ENCODE results near the gene KCNJ11. TPM values are rescaled to one million over a fixed set of nuclear protein-coding genes. Genes with fewer than 3 reads are reported as not detected.
"Not testable (repeated sequence)": the region's sequence is repeated elsewhere in the genome, so short reads cannot be mapped to it uniquely, and the experiment has no call there.

KCNJ11 gene
- 1 to 10 TPM; 2.1 to 5.2 TPM for total RNA-seq
- 10 to 100 TPM in 1 of 2 donors, 1 to 10 TPM in 1; 8.8 to 11.8 TPM for polyA plus RNA-seq (ENCODE audit: insufficient read length in 2 of 2)
- long read RNA-seq, donor 1, transcript KCNJ11-201 (1 exons, 2,801 nt) = major isoform, 6 of 6 reads
- long read RNA-seq, donor 1, partial matches to known transcripts = 0 of 6 reads
- long read RNA-seq, donor 1, other reads (novel, unspliced or antisense) = 0 of 6 reads
- long read RNA-seq, donor 2, partial matches to known transcripts = 0 of 4 reads
- long read RNA-seq, donor 2, other reads (novel, unspliced or antisense) = 0 of 4 reads
- long read RNA-seq, donor 3, partial matches to known transcripts = 0 of 2 reads
- long read RNA-seq, donor 3, other reads (novel, unspliced or antisense) = 0 of 2 reads
- long read RNA-seq, donor 4, transcript KCNJ11-201 (1 exons, 2,801 nt) = major isoform, 9 of 9 reads
- long read RNA-seq, donor 4, partial matches to known transcripts = 0 of 9 reads
- long read RNA-seq, donor 4, other reads (novel, unspliced or antisense) = 0 of 9 reads

DNA sequence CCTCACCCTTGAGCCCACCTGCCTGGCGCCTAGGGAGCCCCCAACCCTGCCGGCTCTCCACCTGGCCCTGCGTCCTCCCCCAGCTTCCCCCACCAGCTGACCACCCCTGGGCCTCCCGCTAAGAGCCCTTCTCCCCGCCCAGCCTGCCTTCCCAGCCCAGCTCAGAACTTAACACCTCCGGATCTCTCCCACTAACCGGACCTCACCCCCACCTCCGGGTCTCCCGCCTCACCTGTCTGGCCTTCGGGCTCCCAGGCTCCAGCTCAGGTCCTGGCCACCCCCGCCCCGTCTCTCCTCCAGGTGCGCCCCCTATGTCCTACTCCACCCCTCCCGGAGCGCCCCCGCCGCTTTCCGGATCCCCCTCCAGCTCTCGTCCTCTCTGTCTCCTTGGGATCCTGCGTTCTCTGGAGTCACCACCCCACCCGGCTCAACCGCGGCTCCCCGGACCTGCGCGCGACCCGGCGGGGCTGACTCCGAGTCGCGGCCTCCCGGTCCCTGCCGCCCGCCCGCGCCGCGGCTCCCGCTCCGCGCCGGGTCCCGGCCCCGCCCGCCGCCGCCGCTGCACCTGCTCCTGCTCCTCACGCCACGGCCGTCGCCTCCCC is at the start of gene KCNJ11:
KCNJ11 (minus strand) TSS at position 51 of the 602 bp plus-strand sequence. CDS start 568 bp downstream, outside the sequence.
- Histone ChIP-seq H3K9me3 (ENCODE audit: control insufficient read depth, insufficient read depth, low read length) (no peaks in the 10 kb centered on the region), H3K27me3 (ENCODE audit: control insufficient read depth, insufficient read depth, low read length) (no peaks in the 10 kb centered on the region), H3K4me1 (ENCODE audit: control insufficient read depth, insufficient read depth, low read length) (peaks cover 46% of the 10 kb centered on the region), H3K4me3 (ENCODE audit: low read depth, low read length) (peak within 1 kb of the TSS; percentile 55), H3K27ac (ENCODE audit: low read depth, low read length) (no peak within 1 kb of the TSS), H3K36me3 (ENCODE audit: control insufficient read depth, insufficient read depth, low read length) (peaks cover 34% of the 10 kb centered on the region)
- no peak for DNase-seq (ENCODE audit: low read depth in 4 of 6, low spot score in 6 of 6)
- 3% methylated on average over 51 of the region's 53 CpGs for WGBS (ENCODE audit: insufficient coverage)

DNA sequence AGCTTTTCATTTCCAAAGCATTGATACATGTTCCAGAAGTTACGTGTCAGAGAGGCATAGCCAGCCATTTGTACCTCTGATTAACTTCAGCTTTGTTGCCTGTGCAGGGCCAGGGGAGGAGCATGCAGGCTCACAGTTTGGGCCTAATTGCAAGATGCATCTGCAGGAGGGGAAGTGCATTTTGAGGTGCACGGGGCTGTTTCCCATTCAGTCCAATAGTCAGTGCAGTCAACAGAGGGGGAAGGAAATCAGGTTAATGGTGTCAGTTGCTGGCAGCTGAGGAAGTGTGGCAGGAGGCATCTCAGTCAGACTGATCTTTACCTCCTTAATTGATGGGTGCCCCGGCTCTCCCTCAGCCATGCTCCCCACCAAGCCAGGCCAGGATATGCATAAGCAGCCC is 48.9 kb upstream of the KCNJ11 start:
- no peaks in the 10 kb centered on the region for H3K27me3 ChIP-seq (ENCODE audit: control insufficient read depth, insufficient read depth, low read length)
- DNase-seq (ENCODE audit: low read depth in 4 of 6, low spot score in 6 of 6) = no peak
- H3K4me3 ChIP-seq (ENCODE audit: low read depth, low read length) = no peak overlapping the region
- H3K36me3 ChIP-seq (ENCODE audit: control insufficient read depth, insufficient read depth, low read length) = peaks cover under 1% of the 10 kb centered on the region
- H3K27ac ChIP-seq (ENCODE audit: low read depth, low read length) = no peak overlapping the region
- H3K9me3 ChIP-seq (ENCODE audit: control insufficient read depth, insufficient read depth, low read length) = no peaks in the 10 kb centered on the region
- H3K4me1 ChIP-seq (ENCODE audit: control insufficient read depth, insufficient read depth, low read length) = peaks cover 16% of the 10 kb centered on the region
- WGBS (ENCODE audit: insufficient coverage) = 64% methylated on average over 1 of the region's 3 CpGs

DNA sequence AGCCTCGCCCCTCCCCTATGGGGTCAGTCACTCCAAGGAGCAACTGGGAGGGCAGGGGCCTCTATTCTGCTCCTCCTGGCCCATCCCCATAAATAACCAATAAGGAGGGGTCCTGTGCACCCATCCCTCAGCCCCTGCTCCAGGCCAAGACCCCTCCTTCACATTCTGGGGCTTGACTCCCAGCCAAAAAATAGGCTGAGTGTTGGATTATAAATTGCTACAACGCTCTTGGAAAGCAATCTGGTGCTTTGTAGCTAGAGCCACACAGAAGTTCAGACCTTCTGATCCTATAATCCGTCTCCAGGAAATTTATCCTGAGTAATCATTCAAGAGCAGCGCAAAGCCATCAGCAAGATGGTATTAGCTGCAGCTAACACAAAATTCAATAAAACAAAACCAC is 45.6 kb upstream of the KCNJ11 start:
- Histone ChIP-seq H3K9me3 (ENCODE audit: control insufficient read depth, insufficient read depth, low read length) (no peaks in the 10 kb centered on the region), H3K4me3 (ENCODE audit: low read depth, low read length) (no peak overlapping the region)

DNA sequence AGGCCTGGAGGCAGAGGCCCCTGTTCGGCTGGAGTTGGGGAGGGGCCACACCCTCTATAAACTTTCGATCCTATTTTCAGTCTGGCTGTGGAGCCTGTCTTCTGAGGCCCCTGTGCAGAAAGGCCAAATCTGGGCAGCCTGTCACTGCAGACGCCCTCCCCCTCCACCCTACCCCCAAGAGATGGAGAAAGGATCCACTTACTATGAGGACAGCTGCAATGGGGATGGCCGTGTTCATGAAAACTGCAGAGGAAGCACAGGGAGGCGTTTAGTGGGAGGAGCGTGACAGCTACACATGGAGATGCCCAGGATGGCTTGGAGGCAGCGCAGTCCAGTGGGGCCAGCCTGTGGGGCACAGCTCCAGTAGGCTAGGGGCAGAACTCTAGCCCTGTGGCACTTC is 43.5 kb upstream of the KCNJ11 start:
- H3K27ac ChIP-seq (ENCODE audit: low read depth, low read length) = no peak overlapping the region
- no peak overlapping the region for H3K4me3 ChIP-seq (ENCODE audit: low read depth, low read length)
- 58% methylated on average over 6 of the region's 7 CpGs for WGBS (ENCODE audit: insufficient coverage)
- H3K27me3 ChIP-seq (ENCODE audit: control insufficient read depth, insufficient read depth, low read length) = no peaks in the 10 kb centered on the region
- peaks cover 16% of the 10 kb centered on the region for H3K36me3 ChIP-seq (ENCODE audit: control insufficient read depth, insufficient read depth, low read length)
- no peak for DNase-seq (ENCODE audit: low read depth in 4 of 6, low spot score in 6 of 6)
- no peaks in the 10 kb centered on the region for H3K9me3 ChIP-seq (ENCODE audit: control insufficient read depth, insufficient read depth, low read length)
- peaks cover 31% of the 10 kb centered on the region for H3K4me1 ChIP-seq (ENCODE audit: control insufficient read depth, insufficient read depth, low read length)

More for the DNA sequence above, 45.6 kb upstream of the KCNJ11 start:
- Histone ChIP-seq H3K27ac (ENCODE audit: low read depth, low read length) (peak overlapping the region; percentile 64), H3K27me3 (ENCODE audit: control insufficient read depth, insufficient read depth, low read length) (no peaks in the 10 kb centered on the region), H3K4me1 (ENCODE audit: control insufficient read depth, insufficient read depth, low read length) (peaks cover 31% of the 10 kb centered on the region), H3K36me3 (ENCODE audit: control insufficient read depth, insufficient read depth, low read length) (peaks cover 9% of the 10 kb centered on the region)
- 86% methylated on average over 1 of the region's 4 CpGs for WGBS (ENCODE audit: insufficient coverage)
- DNase-seq (ENCODE audit: low read depth in 4 of 6, low spot score in 6 of 6) = peak in 1 of 6 donors; percentile 68

DNA sequence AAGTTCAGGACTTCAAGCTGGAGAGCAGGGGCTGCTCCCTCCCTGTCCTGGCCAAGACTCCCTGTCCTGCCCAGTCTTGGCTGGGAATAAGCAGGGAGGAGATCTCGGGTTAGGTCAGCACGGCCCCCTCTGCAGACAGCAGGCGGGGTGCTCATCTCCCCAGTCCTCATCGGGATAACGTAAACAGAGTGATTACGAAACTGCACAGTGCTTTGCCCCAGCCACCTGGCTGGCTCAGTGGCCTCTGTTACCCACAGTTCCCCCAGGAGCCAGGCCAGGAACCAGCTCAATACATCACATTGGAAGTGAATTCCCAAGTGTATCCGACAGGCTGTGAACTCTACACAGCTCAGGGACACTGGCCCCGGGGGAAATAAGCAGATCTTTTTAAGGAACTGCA is 42.7 kb upstream of the KCNJ11 start:
- Histone ChIP-seq H3K4me3 (ENCODE audit: low read depth, low read length) (no peak overlapping the region), H3K27ac (ENCODE audit: low read depth, low read length) (no peak overlapping the region), H3K4me1 (ENCODE audit: control insufficient read depth, insufficient read depth, low read length) (peaks cover 31% of the 10 kb centered on the region), H3K9me3 (ENCODE audit: control insufficient read depth, insufficient read depth, low read length) (no peaks in the 10 kb centered on the region), H3K27me3 (ENCODE audit: control insufficient read depth, insufficient read depth, low read length) (no peaks in the 10 kb centered on the region), H3K36me3 (ENCODE audit: control insufficient read depth, insufficient read depth, low read length) (peaks cover 16% of the 10 kb centered on the region)
- DNase-seq (ENCODE audit: low read depth in 4 of 6, low spot score in 6 of 6) = no peak
- WGBS (ENCODE audit: insufficient coverage) = 73% methylated on average over 8 of the region's 8 CpGs

DNA sequence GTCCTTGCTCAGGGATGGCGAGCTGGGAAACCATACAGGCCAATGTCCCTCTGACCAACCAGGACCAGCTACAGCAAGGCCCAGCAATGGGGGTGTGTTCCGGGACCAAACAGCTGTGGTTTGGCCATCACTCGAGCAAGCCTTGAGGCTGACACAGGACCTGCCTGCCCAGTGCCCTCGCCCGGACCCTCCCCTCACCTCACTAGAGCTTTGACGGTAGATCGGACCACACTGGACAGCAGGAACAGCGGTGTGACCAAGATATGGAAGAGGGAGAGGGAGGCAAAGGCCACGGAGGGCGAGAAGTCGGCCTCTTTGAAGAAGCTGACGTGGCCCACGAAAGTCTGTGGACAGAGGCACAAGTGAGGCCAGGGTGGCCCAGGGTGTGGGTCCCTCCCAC is 42.2 kb upstream of the KCNJ11 start:
- Histone ChIP-seq H3K27me3 (ENCODE audit: control insufficient read depth, insufficient read depth, low read length) (no peaks in the 10 kb centered on the region), H3K9me3 (ENCODE audit: control insufficient read depth, insufficient read depth, low read length) (no peaks in the 10 kb centered on the region), H3K27ac (ENCODE audit: low read depth, low read length) (no peak overlapping the region), H3K4me1 (ENCODE audit: control insufficient read depth, insufficient read depth, low read length) (peaks cover 31% of the 10 kb centered on the region), H3K36me3 (ENCODE audit: control insufficient read depth, insufficient read depth, low read length) (peaks cover 16% of the 10 kb centered on the region), H3K4me3 (ENCODE audit: low read depth, low read length) (no peak overlapping the region)
- WGBS (ENCODE audit: insufficient coverage) = 81% methylated on average over 9 of the region's 13 CpGs
- DNase-seq (ENCODE audit: low read depth in 4 of 6, low spot score in 6 of 6) = no peak

DNA sequence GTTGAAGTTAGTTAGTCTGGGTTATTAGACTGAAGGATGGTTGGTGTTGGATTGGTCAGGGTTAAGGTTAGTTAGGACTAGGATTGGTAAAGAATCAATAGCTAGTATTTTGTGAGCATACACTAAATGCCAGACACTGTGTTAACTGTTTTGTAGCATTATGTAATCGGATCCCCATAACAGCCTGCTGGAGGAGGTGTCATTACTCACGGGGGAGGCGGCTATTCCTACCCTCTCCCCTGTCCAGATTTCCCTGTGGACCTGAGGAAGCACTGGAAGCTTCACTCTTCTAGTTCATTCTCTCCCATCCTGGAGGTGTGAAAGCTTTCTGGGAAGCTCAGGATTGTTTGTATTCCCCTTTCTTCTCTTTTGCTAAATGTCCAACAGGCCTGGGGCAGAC is 40.5 kb upstream of the KCNJ11 start:
- Histone ChIP-seq H3K4me3 (ENCODE audit: low read depth, low read length) (no peak overlapping the region), H3K4me1 (ENCODE audit: control insufficient read depth, insufficient read depth, low read length) (peaks cover 26% of the 10 kb centered on the region), H3K36me3 (ENCODE audit: control insufficient read depth, insufficient read depth, low read length) (peaks cover 16% of the 10 kb centered on the region), H3K27ac (ENCODE audit: low read depth, low read length) (no peak overlapping the region), H3K27me3 (ENCODE audit: control insufficient read depth, insufficient read depth, low read length) (no peaks in the 10 kb centered on the region), H3K9me3 (ENCODE audit: control insufficient read depth, insufficient read depth, low read length) (no peaks in the 10 kb centered on the region)
- DNase-seq (ENCODE audit: low read depth in 4 of 6, low spot score in 6 of 6) = no peak
- WGBS (ENCODE audit: insufficient coverage) = no CpG with 5 or more reads among the region's 3 CpGs

DNA sequence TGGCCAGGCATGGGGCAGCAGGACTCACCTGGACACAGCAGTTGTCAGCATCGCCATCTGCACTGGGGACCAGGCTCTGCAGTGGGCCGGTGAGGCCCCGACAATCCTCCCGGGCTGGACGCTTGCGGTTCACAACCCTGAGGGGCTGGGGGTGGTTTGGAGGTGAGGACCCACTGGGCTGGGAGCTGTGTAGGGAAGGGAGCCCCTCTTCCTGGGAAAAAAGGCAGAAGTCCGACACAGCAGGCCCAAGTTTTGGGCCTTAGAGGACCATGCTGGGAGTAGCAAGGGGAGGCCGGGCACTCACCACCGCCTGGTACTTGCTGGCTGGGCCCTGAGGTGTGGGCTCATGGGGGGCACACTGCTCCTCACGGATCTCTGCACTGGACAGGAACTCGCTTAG is 39.8 kb upstream of the KCNJ11 start:
- Histone ChIP-seq H3K9me3 (ENCODE audit: control insufficient read depth, insufficient read depth, low read length) (no peaks in the 10 kb centered on the region), H3K36me3 (ENCODE audit: control insufficient read depth, insufficient read depth, low read length) (peaks cover 16% of the 10 kb centered on the region), H3K4me3 (ENCODE audit: low read depth, low read length) (no peak overlapping the region), H3K27ac (ENCODE audit: low read depth, low read length) (no peak overlapping the region), H3K4me1 (ENCODE audit: control insufficient read depth, insufficient read depth, low read length) (peaks cover 21% of the 10 kb centered on the region), H3K27me3 (ENCODE audit: control insufficient read depth, insufficient read depth, low read length) (no peaks in the 10 kb centered on the region)
- 98% methylated on average over 9 of the region's 11 CpGs for WGBS (ENCODE audit: insufficient coverage)
- DNase-seq (ENCODE audit: low read depth in 4 of 6, low spot score in 6 of 6) = no peak

DNA sequence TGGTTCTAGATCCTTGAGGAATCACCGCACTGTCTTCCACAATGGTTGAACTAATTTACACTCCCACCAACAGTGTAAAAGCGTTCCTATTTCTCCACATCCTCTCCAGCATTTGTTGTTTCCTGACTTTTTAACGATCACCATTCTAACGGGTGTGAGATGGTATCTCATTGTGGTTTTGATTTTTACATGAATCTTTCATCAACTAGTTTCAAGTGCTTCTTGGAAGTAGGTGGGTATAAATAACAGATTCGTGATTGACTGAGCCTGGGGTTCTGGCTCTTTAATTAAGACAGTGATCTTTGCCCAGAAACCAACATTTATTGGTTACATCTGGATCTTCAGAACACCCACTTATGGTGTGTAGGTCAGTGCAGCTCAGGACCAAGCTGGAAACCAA is 37.8 kb upstream of the KCNJ11 start:
- H3K27ac ChIP-seq (ENCODE audit: low read depth, low read length); H3K4me3 ChIP-seq (ENCODE audit: low read depth, low read length); DNase-seq (ENCODE audit: low read depth in 4 of 6, low spot score in 6 of 6); H3K9me3 ChIP-seq (ENCODE audit: control insufficient read depth, insufficient read depth, low read length); H3K27me3 ChIP-seq (ENCODE audit: control insufficient read depth, insufficient read depth, low read length): not testable (repeated sequence)
- peaks cover 11% of the 10 kb centered on the region for H3K4me1 ChIP-seq (ENCODE audit: control insufficient read depth, insufficient read depth, low read length)
- peaks cover 12% of the 10 kb centered on the region for H3K36me3 ChIP-seq (ENCODE audit: control insufficient read depth, insufficient read depth, low read length)
- no CpG with 5 or more reads among the region's 5 CpGs for WGBS (ENCODE audit: insufficient coverage)
